HepG2 (cell line): Measurements from ENCODE around the gene ABCB8.

Experiments
- FOXP1 ChIP-seq, 2 experiments: fragments of 450-650 bp in 1 of 2; IDR thresholded peaks; 2 replicates each; pipeline ENCODE4 v1.6.1; 2017 to 2018; ENCODE audit warnings: antibody characterized with exemption in 1 of 2
- KDM1A ChIP-seq: IDR thresholded peaks from 2 replicates; pipeline ENCODE4 v1.6.1; 2016; ENCODE audit warnings: missing compliant biosample characterization
- POLR2A ChIP-seq, 2 experiments: IDR thresholded peaks; 2 replicates each; pipeline ENCODE4 v1.6.1; 2011; ENCODE audit warnings: low read depth in 2 of 2, low read length in 2 of 2, mild to moderate bottlenecking in 1 of 2, moderate library complexity in 1 of 2; ENCODE audit not compliant: insufficient read depth in 1 of 2
- POLR2AphosphoS5 ChIP-seq: IDR thresholded peaks from 2 replicates; pipeline ENCODE4 v1.6.1; 2012; ENCODE audit warnings: low read depth, low read length
- RBM22 ChIP-seq: fragments of 200-400 bp; formaldehyde crosslinking; optimal IDR thresholded peaks from 2 replicates; pipeline ENCODE3; 2017; ENCODE audit warnings: mild to moderate bottlenecking, low read length, moderate library complexity
- ZNF24 ChIP-seq: fragments of 450-650 bp; IDR thresholded peaks from 2 replicates; pipeline ENCODE4 v1.6.1; 2017; ENCODE audit warnings: antibody characterized with exemption, mild to moderate bottlenecking
- ZNF598 ChIP-seq: sonication (generic); formaldehyde crosslinking; IDR thresholded peaks from 2 replicates; pipeline ENCODE4 v1.5.1; 2020; ENCODE audit warnings: mild to moderate bottlenecking, missing genetic modification reagents, borderline replicate concordance
- TF ChIP-seq, protein P1 (sequence below): sonication (generic); formaldehyde crosslinking; IDR thresholded peaks from 2 replicates; pipeline ENCODE4 v1.4.0; 2020; ENCODE audit warnings: low read depth, mild to moderate bottlenecking, missing genetic modification reagents
- TF ChIP-seq, protein P2 (sequence below): sonication (generic); formaldehyde crosslinking; IDR thresholded peaks from 2 replicates; pipeline ENCODE4 v1.5.0; 2020; ENCODE audit warnings: mild to moderate bottlenecking, missing genetic modification reagents, moderate library complexity

DNA sequence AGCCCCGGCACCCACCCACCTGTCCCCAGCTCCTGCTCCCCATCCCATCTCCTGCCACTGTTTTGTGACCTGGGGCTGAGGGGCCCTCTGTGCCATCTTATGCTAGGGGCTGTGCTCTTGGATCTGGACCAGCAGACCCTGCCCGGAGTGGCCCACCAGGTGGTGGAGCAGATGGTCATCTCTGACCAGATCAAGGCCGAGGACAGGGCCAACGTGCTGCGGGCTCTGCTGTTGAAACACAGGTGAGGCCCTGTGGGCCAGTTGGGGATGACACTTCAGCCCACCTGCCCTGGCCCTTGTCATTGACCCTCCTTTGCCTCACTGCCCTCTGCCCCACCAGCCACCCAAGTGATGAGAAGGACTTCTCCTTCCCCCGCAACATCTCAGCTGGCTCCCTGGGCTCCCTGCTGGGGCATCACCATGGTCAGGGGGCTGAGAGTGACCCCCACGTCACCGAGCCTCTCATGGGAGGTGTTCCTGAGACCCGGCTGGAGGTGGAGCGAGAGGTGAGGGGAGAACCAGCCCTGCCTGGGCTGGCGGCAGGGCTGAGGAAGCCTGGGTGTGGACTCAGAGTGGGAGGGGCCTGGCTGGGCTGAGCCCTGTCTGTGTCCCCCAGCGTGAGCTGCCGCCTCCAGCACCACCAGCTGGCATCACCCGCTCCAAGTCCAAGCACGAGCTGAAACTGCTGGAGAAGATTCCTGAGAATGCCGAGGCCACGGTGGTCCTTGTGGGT, 41.8 kb downstream of the ABCB8 start:
- TF ChIP-seq, protein P1, sequence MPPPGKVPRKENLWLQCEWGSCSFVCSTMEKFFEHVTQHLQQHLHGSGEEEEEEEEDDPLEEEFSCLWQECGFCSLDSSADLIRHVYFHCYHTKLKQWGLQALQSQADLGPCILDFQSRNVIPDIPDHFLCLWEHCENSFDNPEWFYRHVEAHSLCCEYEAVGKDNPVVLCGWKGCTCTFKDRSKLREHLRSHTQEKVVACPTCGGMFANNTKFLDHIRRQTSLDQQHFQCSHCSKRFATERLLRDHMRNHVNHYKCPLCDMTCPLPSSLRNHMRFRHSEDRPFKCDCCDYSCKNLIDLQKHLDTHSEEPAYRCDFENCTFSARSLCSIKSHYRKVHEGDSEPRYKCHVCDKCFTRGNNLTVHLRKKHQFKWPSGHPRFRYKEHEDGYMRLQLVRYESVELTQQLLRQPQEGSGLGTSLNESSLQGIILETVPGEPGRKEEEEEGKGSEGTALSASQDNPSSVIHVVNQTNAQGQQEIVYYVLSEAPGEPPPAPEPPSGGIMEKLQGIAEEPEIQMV (CRISPR knock-in tag): no peak
- TF ChIP-seq POLR2A (IDR thresholded peaks at IDR 0.05; ENCODE audit: insufficient read depth in 1 of 2, low read depth in 2 of 2, low read length in 2 of 2): no peak
- no peak for TF ChIP-seq KDM1A (CRISPR knock-in tag)
- no peak for TF ChIP-seq ZNF598 (CRISPR knock-in tag)
- TF ChIP-seq FOXP1 (IDR thresholded peaks at IDR 0.05): no peak
- no peak for TF ChIP-seq FOXP1 (CRISPR knock-in tag; IDR thresholded peaks at IDR 0.05)
- no peak for TF ChIP-seq RBM22
- TF ChIP-seq, protein P2, sequence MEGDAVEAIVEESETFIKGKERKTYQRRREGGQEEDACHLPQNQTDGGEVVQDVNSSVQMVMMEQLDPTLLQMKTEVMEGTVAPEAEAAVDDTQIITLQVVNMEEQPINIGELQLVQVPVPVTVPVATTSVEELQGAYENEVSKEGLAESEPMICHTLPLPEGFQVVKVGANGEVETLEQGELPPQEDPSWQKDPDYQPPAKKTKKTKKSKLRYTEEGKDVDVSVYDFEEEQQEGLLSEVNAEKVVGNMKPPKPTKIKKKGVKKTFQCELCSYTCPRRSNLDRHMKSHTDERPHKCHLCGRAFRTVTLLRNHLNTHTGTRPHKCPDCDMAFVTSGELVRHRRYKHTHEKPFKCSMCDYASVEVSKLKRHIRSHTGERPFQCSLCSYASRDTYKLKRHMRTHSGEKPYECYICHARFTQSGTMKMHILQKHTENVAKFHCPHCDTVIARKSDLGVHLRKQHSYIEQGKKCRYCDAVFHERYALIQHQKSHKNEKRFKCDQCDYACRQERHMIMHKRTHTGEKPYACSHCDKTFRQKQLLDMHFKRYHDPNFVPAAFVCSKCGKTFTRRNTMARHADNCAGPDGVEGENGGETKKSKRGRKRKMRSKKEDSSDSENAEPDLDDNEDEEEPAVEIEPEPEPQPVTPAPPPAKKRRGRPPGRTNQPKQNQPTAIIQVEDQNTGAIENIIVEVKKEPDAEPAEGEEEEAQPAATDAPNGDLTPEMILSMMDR (CRISPR knock-in tag): no peak
- no peak for TF ChIP-seq ZNF24
- TF ChIP-seq POLR2AphosphoS5: no peak
